ENCODE data around the gene ADAMTS3. TPM values are rescaled to one million over a fixed set of nuclear protein-coding genes. Genes with fewer than 3 reads are reported as not detected.
A peak's percentile ranks its signal among the peaks of the same experiment; 100 is the strongest.

The ADAMTS3 gene
- total RNA-seq, 1 donor from 2014 or later = 7.4 TPM

DNA sequence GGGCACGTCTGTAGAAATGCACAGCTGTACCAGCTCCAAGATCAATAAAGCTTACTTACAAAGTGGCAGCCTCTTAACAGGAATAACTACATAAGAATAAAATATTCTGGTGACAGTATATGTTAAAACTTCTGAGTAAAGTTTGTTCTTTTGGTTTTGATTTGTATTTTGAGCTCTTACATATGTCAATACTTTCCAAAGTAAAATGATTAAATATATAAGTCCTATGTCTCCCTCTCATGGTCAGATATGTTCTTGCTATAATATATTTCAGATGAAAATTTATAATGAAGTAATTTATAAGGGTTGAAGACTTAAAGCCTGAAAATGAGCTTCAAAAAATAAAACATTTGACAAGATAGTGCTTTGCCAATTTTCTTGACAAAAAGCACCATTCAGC lies 282.8 kb downstream of the ADAMTS3 start:
- H3K36me3 Mint-ChIP-seq (ENCODE audit: low read depth, unreplicated experiment) = peaks cover 3% of the 10 kb centered on the region
- no peak for DNase-seq (ENCODE audit: low spot score)
- no peak overlapping the region for H3K27ac Mint-ChIP-seq (ENCODE audit: unreplicated experiment)
- H3K9me3 Mint-ChIP-seq (ENCODE audit: unreplicated experiment) = no peaks in the 10 kb centered on the region
- no peaks in the 10 kb centered on the region for H3K4me1 Mint-ChIP-seq (ENCODE audit: unreplicated experiment)
- TF ChIP-seq, protein P1, sequence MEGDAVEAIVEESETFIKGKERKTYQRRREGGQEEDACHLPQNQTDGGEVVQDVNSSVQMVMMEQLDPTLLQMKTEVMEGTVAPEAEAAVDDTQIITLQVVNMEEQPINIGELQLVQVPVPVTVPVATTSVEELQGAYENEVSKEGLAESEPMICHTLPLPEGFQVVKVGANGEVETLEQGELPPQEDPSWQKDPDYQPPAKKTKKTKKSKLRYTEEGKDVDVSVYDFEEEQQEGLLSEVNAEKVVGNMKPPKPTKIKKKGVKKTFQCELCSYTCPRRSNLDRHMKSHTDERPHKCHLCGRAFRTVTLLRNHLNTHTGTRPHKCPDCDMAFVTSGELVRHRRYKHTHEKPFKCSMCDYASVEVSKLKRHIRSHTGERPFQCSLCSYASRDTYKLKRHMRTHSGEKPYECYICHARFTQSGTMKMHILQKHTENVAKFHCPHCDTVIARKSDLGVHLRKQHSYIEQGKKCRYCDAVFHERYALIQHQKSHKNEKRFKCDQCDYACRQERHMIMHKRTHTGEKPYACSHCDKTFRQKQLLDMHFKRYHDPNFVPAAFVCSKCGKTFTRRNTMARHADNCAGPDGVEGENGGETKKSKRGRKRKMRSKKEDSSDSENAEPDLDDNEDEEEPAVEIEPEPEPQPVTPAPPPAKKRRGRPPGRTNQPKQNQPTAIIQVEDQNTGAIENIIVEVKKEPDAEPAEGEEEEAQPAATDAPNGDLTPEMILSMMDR (IDR thresholded peaks at IDR 0.05; ENCODE audit: unreplicated experiment) = peak; percentile 59
- H3K27me3 Mint-ChIP-seq (ENCODE audit: unreplicated experiment) = no peaks in the 10 kb centered on the region
- no peak overlapping the region for H3K4me3 Mint-ChIP-seq (ENCODE audit: unreplicated experiment)

DNA sequence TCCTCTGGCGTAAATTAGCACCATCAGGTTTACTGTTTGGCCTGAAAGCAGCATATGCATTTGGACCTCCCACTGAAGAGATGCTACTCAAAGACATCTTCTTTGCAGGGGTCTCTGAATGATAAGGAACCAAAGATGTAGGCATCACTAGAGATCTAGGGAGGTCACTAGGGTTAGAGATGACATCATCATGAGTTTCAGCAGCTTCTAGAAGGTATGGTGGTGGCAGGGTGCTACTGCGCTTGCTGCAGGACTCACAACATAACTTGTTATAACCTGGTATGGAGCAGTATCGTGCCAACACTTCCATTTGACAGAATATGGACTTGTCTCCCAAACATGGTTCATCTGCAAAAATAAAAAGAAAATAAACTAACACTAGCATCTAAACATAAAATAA lies 285.7 kb downstream of the ADAMTS3 start:
- H3K27ac Mint-ChIP-seq (ENCODE audit: unreplicated experiment) = no peak overlapping the region
- H3K27me3 Mint-ChIP-seq (ENCODE audit: unreplicated experiment) = no peaks in the 10 kb centered on the region
- no peak overlapping the region for H3K4me3 Mint-ChIP-seq (ENCODE audit: unreplicated experiment)
- no peaks in the 10 kb centered on the region for H3K36me3 Mint-ChIP-seq (ENCODE audit: low read depth, unreplicated experiment)
- H3K4me1 Mint-ChIP-seq (ENCODE audit: unreplicated experiment) = peaks cover 4% of the 10 kb centered on the region
- TF ChIP-seq, protein P1 (IDR thresholded peaks at IDR 0.05; ENCODE audit: unreplicated experiment) = no peak
- H3K9me3 Mint-ChIP-seq (ENCODE audit: unreplicated experiment) = no peaks in the 10 kb centered on the region
- DNase-seq (ENCODE audit: low spot score) = no peak

DNA sequence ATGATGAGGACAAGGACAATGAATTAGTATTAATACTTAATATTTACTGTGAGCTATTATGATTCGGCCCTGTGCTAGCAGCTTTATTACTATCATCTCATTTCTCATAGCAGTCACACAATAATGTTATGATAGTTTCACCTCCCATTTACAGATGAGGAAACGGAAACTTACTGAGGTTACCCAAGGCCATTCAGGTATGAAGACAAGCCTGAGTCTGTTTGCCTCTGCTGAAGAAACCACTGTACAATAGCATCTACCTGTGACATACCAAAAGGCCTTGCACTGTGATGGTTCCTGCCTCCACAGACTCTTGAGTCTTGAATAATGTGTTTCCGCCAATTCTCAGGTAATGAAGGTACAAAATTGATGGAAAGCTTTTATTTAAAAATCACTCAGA lies 288.8 kb downstream of the ADAMTS3 start:
- no peaks in the 10 kb centered on the region for H3K36me3 Mint-ChIP-seq (ENCODE audit: low read depth, unreplicated experiment)
- no peaks in the 10 kb centered on the region for H3K27me3 Mint-ChIP-seq (ENCODE audit: unreplicated experiment)
- no peak overlapping the region for H3K27ac Mint-ChIP-seq (ENCODE audit: unreplicated experiment)
- H3K4me1 Mint-ChIP-seq (ENCODE audit: unreplicated experiment) = peaks cover 21% of the 10 kb centered on the region
- no peak overlapping the region for H3K4me3 Mint-ChIP-seq (ENCODE audit: unreplicated experiment)
- H3K9me3 Mint-ChIP-seq (ENCODE audit: unreplicated experiment) = no peaks in the 10 kb centered on the region
- no peak for DNase-seq (ENCODE audit: low spot score)
- TF ChIP-seq, protein P1 (IDR thresholded peaks at IDR 0.05; ENCODE audit: unreplicated experiment) = no peak

DNA sequence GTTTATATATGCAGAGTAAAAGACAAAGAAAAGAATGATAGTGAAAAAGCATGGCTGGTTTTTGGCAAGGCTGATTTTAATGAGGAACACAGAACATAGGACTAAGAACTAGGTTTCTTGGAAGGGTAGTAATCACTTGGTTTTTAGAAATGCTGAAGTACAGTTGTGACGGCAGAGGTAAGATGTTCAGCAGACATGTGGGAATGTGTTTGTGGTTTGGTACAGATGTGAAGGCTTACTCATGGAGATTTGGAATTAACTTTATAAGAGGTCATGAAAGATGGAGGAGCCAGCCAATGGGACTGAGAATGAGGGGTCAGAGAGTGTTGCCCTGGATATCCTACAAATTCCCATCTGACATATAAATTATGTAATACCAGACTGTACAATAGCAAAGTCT lies 293.6 kb downstream of the ADAMTS3 start:
- no peak for DNase-seq (ENCODE audit: low spot score)
- peaks cover 8% of the 10 kb centered on the region for H3K9me3 Mint-ChIP-seq (ENCODE audit: unreplicated experiment)
- TF ChIP-seq, protein P1 (IDR thresholded peaks at IDR 0.05; ENCODE audit: unreplicated experiment) = no peak
- no peak overlapping the region for H3K4me3 Mint-ChIP-seq (ENCODE audit: unreplicated experiment)
- H3K4me1 Mint-ChIP-seq (ENCODE audit: unreplicated experiment) = peaks cover 21% of the 10 kb centered on the region
- peaks cover 3% of the 10 kb centered on the region for H3K36me3 Mint-ChIP-seq (ENCODE audit: low read depth, unreplicated experiment)
- no peaks in the 10 kb centered on the region for H3K27me3 Mint-ChIP-seq (ENCODE audit: unreplicated experiment)
- H3K27ac Mint-ChIP-seq (ENCODE audit: unreplicated experiment) = no peak overlapping the region

DNA sequence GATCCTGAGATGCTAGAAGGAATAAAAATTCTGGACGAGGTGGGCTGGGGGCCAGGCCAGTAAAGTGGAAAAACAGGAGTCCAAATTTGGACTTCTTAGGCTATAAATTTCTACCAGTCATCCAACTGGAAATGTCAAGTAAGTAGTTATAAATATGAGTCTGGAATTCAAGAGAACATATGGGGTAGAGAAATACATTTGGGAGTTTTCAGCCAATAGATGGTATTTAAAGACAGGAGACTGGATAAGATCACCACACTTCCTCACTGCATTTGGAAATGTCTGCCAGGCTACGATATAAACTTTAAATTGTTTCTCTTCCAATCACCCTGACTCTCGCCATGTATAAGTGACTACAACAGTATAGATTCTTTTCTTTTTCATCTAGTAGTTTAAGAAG lies 294.8 kb downstream of the ADAMTS3 start:
- Mint-ChIP-seq H3K36me3 (ENCODE audit: low read depth, unreplicated experiment) (peaks cover 7% of the 10 kb centered on the region), H3K4me3 (ENCODE audit: unreplicated experiment) (no peak overlapping the region), H3K4me1 (ENCODE audit: unreplicated experiment) (peaks cover 21% of the 10 kb centered on the region), H3K9me3 (ENCODE audit: unreplicated experiment) (peaks cover 9% of the 10 kb centered on the region), H3K27ac (ENCODE audit: unreplicated experiment) (no peak overlapping the region), H3K27me3 (ENCODE audit: unreplicated experiment) (no peaks in the 10 kb centered on the region)
- no peak for DNase-seq (ENCODE audit: low spot score)
- TF ChIP-seq, protein P1 (IDR thresholded peaks at IDR 0.05; ENCODE audit: unreplicated experiment) = no peak
